Hepatocyte (in vitro differentiated cells): ENCODE data around the gene CFAP410. TPM values are rescaled to one million over a fixed set of nuclear protein-coding genes. Genes with fewer than 3 reads are reported as not detected.

Experiments used
- DNase-seq: peaks from one replicate; pipeline ENCODE4 v3.0.0-alpha.2; 2016; ENCODE audit warnings: low spot score
- H2AFZ ChIP-seq: fragments of 200-600 bp; sonication (generic); 2 replicates; pipeline ENCODE4 v1.6.0; 2016; ENCODE audit warnings: antibody characterized with exemption, mild to moderate bottlenecking
- H3K27ac ChIP-seq: fragments of 200-600 bp; sonication (generic); 2 replicates; pipeline ENCODE4 v1.5.1; 2016; ENCODE audit warnings: mild to moderate bottlenecking
- H3K27me3 ChIP-seq: fragments of 200-600 bp; sonication (generic); 2 replicates; pipeline ENCODE4 v1.6.1; 2016
- H3K36me3 ChIP-seq: fragments of 200-600 bp; sonication (generic); replicated peaks from 2 replicates; pipeline ENCODE4 v1.5.1; 2016; ENCODE audit warnings: low read depth; ENCODE audit not compliant: insufficient read depth
- H3K4me1 ChIP-seq: fragments of 200-600 bp; sonication (generic); 2 replicates; pipeline ENCODE4 v1.5.1; 2016; ENCODE audit warnings: mild to moderate bottlenecking, moderate library complexity; ENCODE audit not compliant: insufficient read depth
- H3K4me2 ChIP-seq: fragments of 200-600 bp; sonication (generic); 2 replicates; pipeline ENCODE4 v1.6.0; 2016
- H3K4me3 ChIP-seq: fragments of 200-600 bp; sonication (generic); 2 replicates; pipeline ENCODE4 v1.5.1; 2016; ENCODE audit warnings: mild to moderate bottlenecking
- H3K79me2 ChIP-seq: fragments of 200-600 bp; sonication (generic); 2 replicates; pipeline ENCODE4 v1.6.0; 2017; ENCODE audit warnings: mild to moderate bottlenecking
- H3K9me2 ChIP-seq: fragments of 200-600 bp; sonication (generic); replicated peaks from 2 replicates; pipeline ENCODE4 v1.6.0; 2017; ENCODE audit warnings: mild to moderate bottlenecking; ENCODE audit not compliant: insufficient read depth
- H3K9me3 ChIP-seq: fragments of 200-600 bp; sonication (generic); 2 replicates; pipeline ENCODE4 v1.5.1; 2016; ENCODE audit warnings: low read depth, mild to moderate bottlenecking
- H4K20me1 ChIP-seq: fragments of 200-600 bp; sonication (generic); 2 replicates; pipeline ENCODE4 v1.6.0; 2016; ENCODE audit warnings: mild to moderate bottlenecking; ENCODE audit not compliant: insufficient read depth, poor library complexity, severe bottlenecking
- EZH2 ChIP-seq: fragments of 200-600 bp; sonication (generic); IDR thresholded peaks from 2 replicates; pipeline ENCODE4 v1.6.1; 2016; ENCODE audit warnings: antibody characterized with exemption, mild to moderate bottlenecking, borderline replicate concordance
- EZH2phosphoT487 ChIP-seq: fragments of 200-600 bp; sonication (generic); IDR thresholded peaks from one replicate; pipeline ENCODE4 v1.6.1; 2018; ENCODE audit warnings: antibody characterized with exemption, mild to moderate bottlenecking, low read depth, moderate library complexity; ENCODE audit not compliant: unreplicated experiment, severe bottlenecking
- WGBS: methylation state at CpG from one replicate; pipeline ENCODE4 v1.1.6; 2016; ENCODE audit warnings: low lambda C conversion rate; ENCODE audit errors: missing lambda C conversion rate; 5-methylcytosine and 5-hydroxymethylcytosine counted together
- polyA plus RNA-seq: library from polyadenylated mRNA; unstranded; fragments of >200 nt; fragmentation: Nextera tagmentation; extraction: Ambion mirVana; gene quantifications from 2 replicates; pipeline ENCODE4 v1.2.1, GENCODE V29; 2016
- total RNA-seq: library from RNA; depleted of rRNA; stranded (reverse); fragments of >200 nt; gene quantifications from 2 replicates; pipeline ENCODE4 v1.2.3, GENCODE V29; 2014
- TF ChIP-seq, protein P1 (sequence below): fragments of 200-600 bp; sonication (generic); IDR thresholded peaks from 2 replicates; pipeline ENCODE4 v1.5.1; 2016; ENCODE audit warnings: antibody characterized with exemption, mild to moderate bottlenecking; ENCODE audit not compliant: poor library complexity

Gene CFAP410
- total and polyA plus RNA-seq, 2 experiments from 2014 or later, result 17.1 to 33.6 TPM

DNA sequence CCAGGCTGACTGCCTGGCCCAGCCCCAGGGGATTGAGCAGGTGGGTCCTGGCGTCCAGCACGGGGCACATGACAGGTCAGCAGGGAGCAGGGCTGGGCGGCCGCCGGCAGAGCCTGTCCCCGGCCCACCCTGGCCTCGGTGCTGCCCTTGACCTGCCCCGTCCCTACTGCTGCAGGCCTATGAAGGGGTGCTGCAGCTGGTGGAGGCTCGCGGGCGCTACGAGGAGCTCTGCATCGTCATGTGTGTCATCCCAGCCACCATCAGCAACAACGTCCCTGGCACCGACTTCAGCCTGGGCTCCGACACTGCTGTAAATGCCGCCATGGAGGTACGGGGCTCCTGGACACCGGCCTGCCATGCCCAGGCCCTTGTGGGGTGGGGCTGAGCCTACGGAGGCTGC is 15.6 kb downstream of the CFAP410 start:
- 93% methylated on average over 20 of the region's 20 CpGs for WGBS
- H3K9me2 ChIP-seq, result no peaks in the 10 kb centered on the region
- no peaks in the 10 kb centered on the region for H3K36me3 ChIP-seq
- H3K27ac ChIP-seq, result no peak overlapping the region
- H3K4me1 ChIP-seq, result no peaks in the 10 kb centered on the region
- no peak overlapping the region for H2AFZ ChIP-seq
- no peak overlapping the region for H3K4me2 ChIP-seq
- TF ChIP-seq EZH2, result no peak
- TF ChIP-seq, protein P1, sequence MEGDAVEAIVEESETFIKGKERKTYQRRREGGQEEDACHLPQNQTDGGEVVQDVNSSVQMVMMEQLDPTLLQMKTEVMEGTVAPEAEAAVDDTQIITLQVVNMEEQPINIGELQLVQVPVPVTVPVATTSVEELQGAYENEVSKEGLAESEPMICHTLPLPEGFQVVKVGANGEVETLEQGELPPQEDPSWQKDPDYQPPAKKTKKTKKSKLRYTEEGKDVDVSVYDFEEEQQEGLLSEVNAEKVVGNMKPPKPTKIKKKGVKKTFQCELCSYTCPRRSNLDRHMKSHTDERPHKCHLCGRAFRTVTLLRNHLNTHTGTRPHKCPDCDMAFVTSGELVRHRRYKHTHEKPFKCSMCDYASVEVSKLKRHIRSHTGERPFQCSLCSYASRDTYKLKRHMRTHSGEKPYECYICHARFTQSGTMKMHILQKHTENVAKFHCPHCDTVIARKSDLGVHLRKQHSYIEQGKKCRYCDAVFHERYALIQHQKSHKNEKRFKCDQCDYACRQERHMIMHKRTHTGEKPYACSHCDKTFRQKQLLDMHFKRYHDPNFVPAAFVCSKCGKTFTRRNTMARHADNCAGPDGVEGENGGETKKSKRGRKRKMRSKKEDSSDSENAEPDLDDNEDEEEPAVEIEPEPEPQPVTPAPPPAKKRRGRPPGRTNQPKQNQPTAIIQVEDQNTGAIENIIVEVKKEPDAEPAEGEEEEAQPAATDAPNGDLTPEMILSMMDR, result no peak
- DNase-seq, result no peak
- H3K9me3 ChIP-seq, result no peaks in the 10 kb centered on the region
- no peaks in the 10 kb centered on the region for H3K79me2 ChIP-seq
- H4K20me1 ChIP-seq, result no peaks in the 10 kb centered on the region
- no peak overlapping the region for H3K4me3 ChIP-seq
- no peaks in the 10 kb centered on the region for H3K27me3 ChIP-seq

DNA sequence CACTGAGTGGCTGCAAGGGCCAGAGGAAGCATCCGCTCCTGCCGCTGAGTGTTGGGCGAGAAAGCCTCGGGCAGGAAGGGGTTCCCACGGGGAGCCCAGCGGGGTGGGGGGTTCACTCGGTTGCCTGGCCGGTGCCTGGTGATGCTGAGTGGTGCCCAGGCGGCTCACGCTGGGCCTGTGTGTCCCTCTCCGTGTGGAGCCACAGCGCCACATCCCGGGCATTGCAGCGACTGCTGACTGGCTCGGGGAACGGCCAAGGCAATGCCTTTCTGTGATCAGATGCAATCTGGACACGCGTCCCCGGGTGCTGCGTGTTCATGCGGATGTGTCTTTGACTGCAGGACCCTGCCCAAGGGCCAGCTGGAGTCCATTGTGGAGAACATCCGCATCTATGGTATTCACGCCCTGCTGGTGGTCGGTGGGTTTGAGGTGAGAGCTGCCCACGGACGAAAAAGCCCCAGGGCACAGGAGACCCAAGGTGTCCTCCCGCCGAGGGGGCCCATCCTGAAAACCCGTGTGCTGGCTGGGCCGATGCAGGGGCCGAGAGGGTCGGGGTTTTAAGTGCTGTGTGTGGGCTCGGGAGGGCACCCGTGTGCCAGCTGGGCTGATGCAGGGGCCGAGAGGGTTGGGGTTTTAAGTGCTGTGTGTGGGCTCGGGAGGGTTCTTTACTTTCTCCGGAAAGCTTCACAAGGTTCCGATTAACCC is 16.4 kb downstream of the CFAP410 start:
- Histone ChIP-seq H3K36me3 (no peaks in the 10 kb centered on the region), H3K4me3 (no peak overlapping the region), H3K9me3 (no peaks in the 10 kb centered on the region), H3K27me3 (no peaks in the 10 kb centered on the region), H3K9me2 (no peaks in the 10 kb centered on the region), H3K4me2 (no peak overlapping the region), H4K20me1 (no peaks in the 10 kb centered on the region), H2AFZ (no peak overlapping the region), H3K4me1 (no peaks in the 10 kb centered on the region), H3K27ac (no peak overlapping the region), H3K79me2 (no peaks in the 10 kb centered on the region)
- 98% methylated on average over 37 of the region's 38 CpGs for WGBS
- no peak for TF ChIP-seq EZH2
- TF ChIP-seq, protein P1, result no peak
- no peak for TF ChIP-seq EZH2phosphoT487
- DNase-seq, result no peak

DNA sequence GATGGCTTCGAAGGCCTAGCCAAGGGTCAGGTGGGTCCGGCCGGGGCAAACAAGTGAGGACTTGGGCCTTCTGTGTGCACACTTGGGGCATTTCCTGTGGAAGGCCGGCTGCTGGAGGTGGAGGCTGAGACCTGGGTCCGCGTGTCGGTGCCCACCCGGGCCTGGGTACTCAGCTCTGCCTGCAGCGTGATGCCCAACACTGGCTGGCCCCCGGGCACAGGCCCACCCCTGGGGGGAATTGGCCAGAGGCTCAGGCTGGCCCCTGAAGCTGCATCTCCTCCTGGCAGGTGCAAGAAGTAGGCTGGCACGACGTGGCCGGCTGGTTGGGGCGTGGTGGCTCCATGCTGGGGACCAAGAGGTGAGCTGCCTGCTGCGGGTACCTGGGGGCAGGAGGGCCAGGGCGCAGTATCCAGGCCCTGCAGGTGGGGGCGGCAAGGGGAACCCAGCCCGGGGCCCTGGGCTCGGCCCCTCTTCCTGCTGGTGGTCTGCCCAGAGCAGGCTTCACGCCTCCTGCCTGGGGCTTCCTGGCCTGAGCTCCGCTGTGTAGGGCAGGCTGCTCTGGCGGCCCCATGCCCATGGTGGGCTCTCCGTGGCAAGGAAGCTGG is 17.2 kb downstream of the CFAP410 start:
- Histone ChIP-seq H3K4me3 (no peak overlapping the region), H3K4me1 (no peaks in the 10 kb centered on the region), H3K79me2 (no peaks in the 10 kb centered on the region), H3K36me3 (no peaks in the 10 kb centered on the region), H3K27ac (no peak overlapping the region), H3K9me3 (no peaks in the 10 kb centered on the region), H3K9me2 (no peaks in the 10 kb centered on the region), H2AFZ (no peak overlapping the region), H4K20me1 (no peaks in the 10 kb centered on the region), H3K27me3 (no peaks in the 10 kb centered on the region), H3K4me2 (no peak overlapping the region)
- no peak for DNase-seq
- TF ChIP-seq EZH2 (no peak), EZH2phosphoT487 (no peak)
- TF ChIP-seq, protein P1, result no peak
- 96% methylated on average over 23 of the region's 23 CpGs for WGBS
